ENCODE data around the gene KHK. TPM values are rescaled to one million over a fixed set of nuclear protein-coding genes. Genes with fewer than 3 reads are reported as not detected.
A peak's percentile ranks its signal among the peaks of the same experiment; 100 is the strongest.

KHK gene
- polyA plus RNA-seq, 2 of the 4 experiments (the other 2 are of a cell fraction): 4.2 to 7.6 TPM

DNA sequence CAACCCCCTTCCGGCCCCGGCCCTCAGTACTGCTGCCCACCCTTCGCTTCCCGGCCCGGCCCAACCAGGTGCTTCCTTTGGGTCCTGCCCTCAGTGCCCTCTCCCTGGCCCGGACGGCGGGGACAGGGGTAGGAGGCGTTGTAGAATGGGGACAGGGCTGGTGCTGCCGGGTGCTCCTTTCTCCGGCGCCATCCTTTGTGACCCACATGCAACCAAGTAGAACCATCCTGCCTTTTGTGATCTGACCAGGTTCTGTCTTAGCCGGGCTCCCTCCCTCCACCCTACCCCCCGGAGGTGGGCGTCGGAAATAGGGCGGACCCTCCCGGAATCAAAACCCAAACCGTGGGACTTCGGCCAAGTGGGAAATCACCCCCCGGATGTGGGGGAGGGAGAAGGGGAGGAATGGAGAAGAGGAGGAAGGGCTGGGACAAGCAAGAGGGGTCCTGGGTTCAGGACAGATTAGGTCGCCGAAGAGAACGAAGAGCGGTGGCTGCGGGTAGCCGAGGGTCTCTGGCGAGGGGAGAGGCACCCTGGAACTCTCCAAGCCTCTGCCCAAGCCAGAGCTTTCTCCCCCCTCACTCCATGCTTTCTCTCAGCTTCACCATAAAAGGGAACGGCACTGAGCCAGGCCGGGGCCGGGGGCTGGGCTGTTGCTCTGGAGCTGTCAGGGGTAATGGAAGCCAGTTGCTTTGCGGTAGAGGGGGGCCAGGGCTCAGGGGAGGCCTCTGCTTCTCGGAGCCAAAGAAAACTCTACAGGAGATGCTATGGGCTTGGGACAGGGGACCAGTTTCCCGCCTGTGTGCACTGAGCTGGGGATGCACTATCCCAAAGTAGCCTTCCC lies 14.4 kb upstream of the KHK start:
- Histone ChIP-seq H3K4me3 (peak overlapping the region; percentile 92), H3K27ac (peak overlapping the region; percentile 88 to 93), H3K4me2 (peak overlapping the region; percentile 94), H3K4me1 (peaks cover 19% of the 10 kb centered on the region), H3K9me3 (no peaks in the 10 kb centered on the region)
- POLR2A ChIA-PET: interaction anchor here (0.6 to 2.0 kb wide), 13 partner anchors 9 to 221 kb away, joined by 3 to 37 read pairs (median 4); partner anchors contain the start of genes AGBL5, KHK and PREB
- DNase-seq (ENCODE audit: low read depth in 1 of 2, low spot score in 1 of 2): no peak
- TF ChIP-seq JUN (IDR thresholded peaks at IDR 0.05) (0 out of 5 replicates have a peak, but pooled peaks of 1 of the 2 experiments have one; percentile 13), HEYL (CRISPR knock-in tag; IDR thresholded peaks at IDR 0.05) (no peak), TFCP2L1 (CRISPR knock-in tag; IDR thresholded peaks at IDR 0.05) (no peak), FOXS1 (CRISPR knock-in tag; IDR thresholded peaks at IDR 0.05) (no peak)
- no peak for FAIRE-seq
- WGBS (ENCODE audit: missing lambda C conversion rate): 36% methylated on average over 31 of the region's 34 CpGs
- CTCF ChIA-PET: interaction anchor here (0.6 to 18.7 kb wide), 10 partner anchors 12 to 251 kb away, joined by 3 to 253 read pairs (median 4); partner anchors contain the start of genes AGBL5, EMILIN1, KHK and MPV17
- ATAC-seq: peak; percentile 60 to 70; a peak in 5 of 6 replicates

DNA sequence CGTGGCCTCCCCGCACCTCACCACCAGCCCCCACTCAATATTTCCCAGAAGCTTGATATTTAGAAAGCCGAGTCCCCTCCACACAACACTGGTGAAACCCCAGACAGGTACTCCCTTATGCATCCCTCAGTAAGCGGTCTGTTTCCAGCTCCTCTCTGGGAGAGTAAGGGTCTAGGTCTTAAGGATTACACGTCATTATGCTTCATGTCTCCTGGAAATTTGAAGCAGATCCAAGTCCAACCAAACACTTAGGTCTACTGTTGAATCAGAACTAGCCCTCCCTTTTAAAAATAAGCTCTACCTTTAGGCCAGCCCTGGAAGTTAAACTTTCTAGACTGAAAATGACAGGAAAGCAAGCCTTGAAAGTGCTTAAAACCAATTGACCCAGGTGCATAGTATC lies 13.7 kb upstream of the KHK start:
- WGBS (ENCODE audit: missing lambda C conversion rate): 93% methylated on average over 5 of the region's 5 CpGs
- Histone ChIP-seq H3K4me1 (peaks cover 19% of the 10 kb centered on the region), H3K27ac (peak overlapping the region in 1 of 2 experiments; percentile 93; a peak in 2 of 6 replicates), H3K4me2 (no peak overlapping the region; the same call in 2 of the 3 replicates), H3K4me3 (no peak overlapping the region), H3K9me3 (no peaks in the 10 kb centered on the region)
- no peak for ATAC-seq
- DNase-seq (ENCODE audit: low read depth in 1 of 2, low spot score in 1 of 2): no peak
- CTCF ChIA-PET: interaction anchor here (0.6 to 18.7 kb wide), 9 partner anchors 11 to 250 kb away, joined by 3 to 253 read pairs (median 3); partner anchors contain the start of genes AGBL5, EMILIN1, KHK and MPV17
- FAIRE-seq: no peak
- POLR2A ChIA-PET: interaction anchor here (1.1 kb wide), 1 partner anchor 8 kb away, joined by 7 read pairs; no protein-coding TSS in a partner anchor
- no peak for TF ChIP-seq ZNF302 (CRISPR knock-in tag; IDR thresholded peaks at IDR 0.05)

DNA sequence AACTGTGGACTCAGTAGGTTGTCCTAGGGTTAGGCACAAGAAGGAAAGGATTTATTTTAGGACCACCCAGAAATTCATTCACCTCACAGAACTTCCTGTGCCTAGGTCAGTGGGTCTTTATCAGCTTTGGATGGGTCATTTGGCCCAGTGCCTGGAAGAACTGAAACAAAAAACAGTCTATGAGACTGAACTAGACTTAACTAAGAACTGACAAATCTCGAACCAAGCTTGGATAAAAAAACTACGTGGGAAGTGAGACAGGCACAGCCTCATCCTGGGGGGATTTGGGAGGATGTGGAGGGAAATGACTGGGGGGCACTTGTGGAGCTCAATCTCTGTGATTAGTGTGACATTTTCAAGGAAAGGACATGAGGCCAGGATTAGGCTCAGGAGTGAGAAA lies 12.8 kb upstream of the KHK start:
- ChIA-PET CTCF (interaction anchor here (1.0 to 18.7 kb wide), 7 partner anchors 10 to 227 kb away, joined by 3 to 253 read pairs (median 4); partner anchors contain the start of genes AGBL5, EMILIN1 and KHK), POLR2A (no interaction called here)
- TF ChIP-seq RAD21 (conservative IDR thresholded peaks at IDR 0.05 in 1 of 2, IDR thresholded peaks at IDR 0.05 in 1 of 2) (no peak), EHF (CRISPR knock-in tag; IDR thresholded peaks at IDR 0.05) (no peak), CBX2 (IDR thresholded peaks at IDR 0.05; ENCODE audit: borderline replicate concordance, low read depth) (no peak), GATA3 (IDR thresholded peaks at IDR 0.05; ENCODE audit: borderline replicate concordance) (no peak), NPAS2 (CRISPR knock-in tag; IDR thresholded peaks at IDR 0.05; ENCODE audit: borderline replicate concordance) (no peak), HOXB5 (CRISPR knock-in tag; IDR thresholded peaks at IDR 0.05) (no peak), HEYL (CRISPR knock-in tag; IDR thresholded peaks at IDR 0.05) (no peak), CHD2 (IDR thresholded peaks at IDR 0.05; ENCODE audit: low read length, partially characterized antibody) (no peak), HOXA7 (CRISPR knock-in tag; IDR thresholded peaks at IDR 0.05) (no peak), POLR2AphosphoS2 (conservative IDR thresholded peaks at IDR 0.05; ENCODE audit: low read length) (no peak), KDM5A (IDR thresholded peaks at IDR 0.05) (no peak)
- TF ChIP-seq, protein P1, sequence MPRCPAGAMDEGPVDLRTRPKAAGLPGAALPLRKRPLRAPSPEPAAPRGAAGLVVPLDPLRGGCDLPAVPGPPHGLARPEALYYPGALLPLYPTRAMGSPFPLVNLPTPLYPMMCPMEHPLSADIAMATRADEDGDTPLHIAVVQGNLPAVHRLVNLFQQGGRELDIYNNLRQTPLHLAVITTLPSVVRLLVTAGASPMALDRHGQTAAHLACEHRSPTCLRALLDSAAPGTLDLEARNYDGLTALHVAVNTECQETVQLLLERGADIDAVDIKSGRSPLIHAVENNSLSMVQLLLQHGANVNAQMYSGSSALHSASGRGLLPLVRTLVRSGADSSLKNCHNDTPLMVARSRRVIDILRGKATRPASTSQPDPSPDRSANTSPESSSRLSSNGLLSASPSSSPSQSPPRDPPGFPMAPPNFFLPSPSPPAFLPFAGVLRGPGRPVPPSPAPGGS (IDR thresholded peaks at IDR 0.05): no peak
- TF ChIP-seq, protein P2, sequence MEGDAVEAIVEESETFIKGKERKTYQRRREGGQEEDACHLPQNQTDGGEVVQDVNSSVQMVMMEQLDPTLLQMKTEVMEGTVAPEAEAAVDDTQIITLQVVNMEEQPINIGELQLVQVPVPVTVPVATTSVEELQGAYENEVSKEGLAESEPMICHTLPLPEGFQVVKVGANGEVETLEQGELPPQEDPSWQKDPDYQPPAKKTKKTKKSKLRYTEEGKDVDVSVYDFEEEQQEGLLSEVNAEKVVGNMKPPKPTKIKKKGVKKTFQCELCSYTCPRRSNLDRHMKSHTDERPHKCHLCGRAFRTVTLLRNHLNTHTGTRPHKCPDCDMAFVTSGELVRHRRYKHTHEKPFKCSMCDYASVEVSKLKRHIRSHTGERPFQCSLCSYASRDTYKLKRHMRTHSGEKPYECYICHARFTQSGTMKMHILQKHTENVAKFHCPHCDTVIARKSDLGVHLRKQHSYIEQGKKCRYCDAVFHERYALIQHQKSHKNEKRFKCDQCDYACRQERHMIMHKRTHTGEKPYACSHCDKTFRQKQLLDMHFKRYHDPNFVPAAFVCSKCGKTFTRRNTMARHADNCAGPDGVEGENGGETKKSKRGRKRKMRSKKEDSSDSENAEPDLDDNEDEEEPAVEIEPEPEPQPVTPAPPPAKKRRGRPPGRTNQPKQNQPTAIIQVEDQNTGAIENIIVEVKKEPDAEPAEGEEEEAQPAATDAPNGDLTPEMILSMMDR (IDR thresholded peaks at IDR 0.05): no peak
- DNase-seq (ENCODE audit: low read depth in 1 of 2, low spot score in 1 of 2) (no peak), ATAC-seq (no peak), FAIRE-seq (no peak)
- peaks cover 19% of the 10 kb centered on the region for H3K4me1 ChIP-seq
- H3K27ac ChIP-seq: no peak overlapping the region
- no peak overlapping the region for H3K4me3 ChIP-seq
- no peaks in the 10 kb centered on the region for H3K9me3 ChIP-seq
- WGBS (ENCODE audit: missing lambda C conversion rate): 91% methylated on average over 2 of the region's 2 CpGs
- H3K4me2 ChIP-seq: no peak overlapping the region

Data from A549 (cell line).